Amygdala (tissue), 56 donors: Measurements from ENCODE around the gene ERICH3.

Source experiments
- DNase-seq, 56 donors: peaks; one replicate each; lab custom pipeline; 2025; lab: John Stamatoyannopoulos, UW

The ERICH3 gene

GRCh38 chr1:74592580-74593355, 80.8 kb downstream of the ERICH3 start:
- DNase-seq, result no peak

- no peak for DNase-seq
These were observed 81.6 kb downstream of the ERICH3 start for GRCh38 chr1:74591949-74592348.

- DNase-seq, result no peak
These were observed 83.3 kb downstream of the ERICH3 start for GRCh38 chr1:74590288-74590687.

GRCh38 chr1:74587888-74588287, 85.7 kb downstream of the ERICH3 start:
- DNase-seq, result no peak

- DNase-seq, result no peak
These were observed 87.2 kb downstream of the ERICH3 start for GRCh38 chr1:74586253-74586897.

GRCh38 chr1:74584185-74584584, 89.4 kb downstream of the ERICH3 start:
- no peak for DNase-seq

- no peak for DNase-seq
These were observed 90.2 kb downstream of the ERICH3 start for GRCh38 chr1:74583397-74583796.

- DNase-seq, result no peak
These were observed 94.2 kb downstream of the ERICH3 start for GRCh38 chr1:74579425-74579824.

GRCh38 chr1:74578101-74578500, 95.5 kb downstream of the ERICH3 start:
- no peak for DNase-seq

GRCh38 chr1:74571891-74572290, 101.7 kb downstream of the ERICH3 start:
- no peak for DNase-seq

GRCh38 chr1:74571493-74571800, 102.1 kb downstream of the ERICH3 start:
- DNase-seq, result peak in 6 of 56 donors; percentile 3 to 30 (median 12)

GRCh38 chr1:74570797-74571492, 102.6 kb downstream of the ERICH3 start:
- DNase-seq, result peak in 8 of 56 donors; percentile 5 to 55 (median 19)

- DNase-seq, result no peak
These were observed 123.7 kb downstream of the ERICH3 start for GRCh38 chr1:74549932-74550331.

- no peak for DNase-seq
These were observed 124.4 kb downstream of the ERICH3 start for GRCh38 chr1:74548961-74549750.

GRCh38 chr1:74545821-74546220, 127.8 kb downstream of the ERICH3 start:
- no peak for DNase-seq

- DNase-seq, result no peak
These were observed 139.4 kb downstream of the ERICH3 start for GRCh38 chr1:74534241-74534640.

GRCh38 chr1:74531796-74532195, 141.8 kb downstream of the ERICH3 start:
- DNase-seq, result no peak

- no peak for DNase-seq
These were observed 142.7 kb downstream of the ERICH3 start for GRCh38 chr1:74530892-74531291.

- DNase-seq, result no peak
These were observed 145.5 kb downstream of the ERICH3 start for GRCh38 chr1:74528123-74528522.

GRCh38 chr1:74526708-74527107, 146.9 kb downstream of the ERICH3 start:
- DNase-seq, result no peak
